GM13977 (cell line): ENCODE data around the gene GRK4.
"Not testable (repeated sequence)": the region's sequence is repeated elsewhere in the genome, so short reads cannot be mapped to it uniquely, and the experiment has no call there.

Source experiments
- DNase-seq: peaks from one replicate; pipeline ENCODE4 v3.0.0; 2012; ENCODE audit warnings: low spot score
- CTCF ChIP-seq: IDR thresholded peaks from 2 replicates; pipeline ENCODE4 v1.5.1; 2012; ENCODE audit warnings: mild to moderate bottlenecking, control low read depth; ENCODE audit not compliant: insufficient read depth; ENCODE audit errors: extremely low read depth, missing control alignments
- in situ Hi-C: fragments of 300-500 bp; cut with MboI; formaldehyde crosslinking; loops from one replicate; pipeline ENCODE4 v1.12.0; 2022; ENCODE audit warnings: low sequenced_read_pairs, low pct_unique_long_range_greater_than_20kb, mixed read lengths, inconsistent platforms; ENCODE audit not compliant: unreplicated experiment

GRK4 gene

GRCh38 chr4:3044870-3045819 lies 81.8 kb downstream of the GRK4 start:
- no peak for TF ChIP-seq CTCF
- no peak for DNase-seq
- in situ Hi-C loops: no loop called here

GRCh38 chr4:3046162-3046561 lies 82.8 kb downstream of the GRK4 start:
- TF ChIP-seq CTCF: no peak
- no peak for DNase-seq
- in situ Hi-C loops: no loop called here

- no peak for TF ChIP-seq CTCF
- in situ Hi-C loops: no loop called here
- no peak for DNase-seq
These were observed 83.3 kb downstream of the GRK4 start for GRCh38 chr4:3046623-3047022.

- in situ Hi-C loops: no loop called here
- peak; percentile 60 for DNase-seq
- peak; percentile 89 for TF ChIP-seq CTCF
These were observed 84.3 kb downstream of the GRK4 start for GRCh38 chr4:3047464-3048286.

- DNase-seq, in situ Hi-C loops: not testable (repeated sequence)
These were observed 87.9 kb downstream of the GRK4 start for GRCh38 chr4:3051141-3051897.

GRCh38 chr4:3054169-3054759 lies 90.9 kb downstream of the GRK4 start:
- TF ChIP-seq CTCF: no peak
- in situ Hi-C loops: no loop called here
- no peak for DNase-seq
